HCT116 (cell line): ENCODE results near the gene ATP2A3. TPM values are rescaled to one million over a fixed set of nuclear protein-coding genes. Genes with fewer than 3 reads are reported as not detected.

ENCODE experiments used
- ATAC-seq: fragments of 200-7000 bp; cut with Tn5 transposase; 2 replicates; pipeline ENCODE4 v1.9.1; 2020; ENCODE audit warnings: mild to moderate bottlenecking, moderate library complexity
- BruUV-seq: library from RNA; stranded (reverse); fragments of 400-500 nt; replicated peaks from 2 replicates; lab custom pipeline; 2021; lab: Mats Ljungman, UMichigan
- CTCF ChIA-PET: fragments of 300-600 bp; sonication (Branson Sonifier 250); formaldehyde crosslinking; loops from one replicate; lab custom pipeline; 2021; ENCODE audit warnings: antibody characterized with exemption; lab: Charles Lee
- POLR2A ChIA-PET: fragments of 300-600, 350-600 bp; sonication (Branson Sonifier 250); formaldehyde crosslinking; loops from one replicate; lab custom pipeline; 2021; ENCODE audit warnings: antibody characterized with exemption; lab: Charles Lee
- RAD21 ChIA-PET, 2 experiments: fragments of 300-600 bp; sonication (Branson Sonifier 250); formaldehyde crosslinking; loops; one replicate each; lab custom pipeline; 2023; ENCODE audit warnings: low total read pairs in 2 of 2; ENCODE audit not compliant: uncharacterized antibody in 2 of 2, unreplicated experiment in 2 of 2, low non-redundant PET in 1 of 2; lab: Charles Lee
- DNase-seq: peaks from one replicate; pipeline ENCODE4 v3.0.0-alpha.2; 2010; ENCODE audit warnings: low read depth, low spot score
- H2AFZ ChIP-seq: fragments of 200-600 bp; shearing (Covaris generic), sonication (generic); 2 replicates; pipeline ENCODE4 v1.6.1; 2017; ENCODE audit warnings: low read depth, mixed run types, mixed read lengths, antibody characterized with exemption, low read length; ENCODE audit not compliant: poor library complexity, severe bottlenecking
- H3K27ac ChIP-seq: 2 replicates; pipeline ENCODE4 v1.5.1; 2012; ENCODE audit warnings: low read depth, low read length
- H3K27me3 ChIP-seq: fragments of 200-600 bp; sonication (generic); 2 replicates; pipeline ENCODE4 v1.6.1; 2016; ENCODE audit warnings: mixed run types, low read length, mixed read lengths; ENCODE audit not compliant: insufficient read depth
- H3K36me3 ChIP-seq, 2 experiments: fragments of 200-500 bp in 1 of 2; fragments of 200-600 bp in 1 of 2; sonication (Bioruptor generic) in 1 of 2; sonication (generic) in 1 of 2; 2 replicates each; pipeline versions ENCODE4 v1.5.1 to v1.6.1; 2014 to 2016; ENCODE audit warnings: low read length in 2 of 2, inconsistent platforms in 1 of 2, mixed read lengths in 1 of 2, mixed run types in 1 of 2; ENCODE audit not compliant: insufficient read depth in 2 of 2, control insufficient read depth in 1 of 2
- H3K4me1 ChIP-seq, 2 experiments: fragments of 200-600 bp in 1 of 2; sonication (generic) in 1 of 2; 2 replicates each; pipeline versions ENCODE4 v1.5.1 to v1.6.1; 2012 to 2017; ENCODE audit warnings: low read length in 2 of 2, inconsistent platforms in 1 of 2, mild to moderate bottlenecking in 1 of 2, mixed read lengths in 1 of 2, mixed run types in 1 of 2, moderate library complexity in 1 of 2; ENCODE audit not compliant: insufficient read depth in 2 of 2, control insufficient read depth in 1 of 2
- H3K4me2 ChIP-seq: fragments of 200-600 bp; sonication (generic); 2 replicates; pipeline ENCODE4 v1.6.1; 2017; ENCODE audit warnings: mixed run types, low read length, mixed read lengths
- H3K4me3 ChIP-seq, 2 experiments: fragments of 200-600 bp in 1 of 2; sonication (generic) in 1 of 2; replicated peaks in 1 of 2; 2 replicates each; pipeline ENCODE4 v1.5.1; 2011 to 2016; ENCODE audit warnings: low read length in 2 of 2, control low read depth in 1 of 2, low read depth in 1 of 2, mild to moderate bottlenecking in 1 of 2, mixed read lengths in 1 of 2, mixed run types in 1 of 2
- H3K79me2 ChIP-seq: fragments of 200-600 bp; sonication (generic); 2 replicates; pipeline ENCODE4 v1.6.1; 2017; ENCODE audit warnings: mild to moderate bottlenecking, mixed run types, low read length, moderate library complexity, mixed read lengths; ENCODE audit not compliant: insufficient read depth
- H3K9ac ChIP-seq: fragments of 200-600 bp; sonication (generic); 2 replicates; pipeline ENCODE4 v1.6.1; 2016; ENCODE audit warnings: low read length, mixed read lengths
- H3K9me2 ChIP-seq: fragments of 200-600 bp; sonication (generic), shearing (Covaris generic); 2 replicates; pipeline ENCODE4 v1.6.1; 2017; ENCODE audit warnings: mixed run types, mild to moderate bottlenecking, moderate library complexity; ENCODE audit not compliant: insufficient read depth
- H3K9me3 ChIP-seq, 2 experiments: fragments of 200-500 bp in 1 of 2; fragments of 200-600 bp in 1 of 2; sonication (Bioruptor generic) in 1 of 2; sonication (generic) in 1 of 2; 2 replicates each; pipeline ENCODE4 v1.6.1; 2014 to 2017; ENCODE audit warnings: low read length in 2 of 2, mixed read lengths in 2 of 2, inconsistent platforms in 1 of 2, low read depth in 1 of 2, mild to moderate bottlenecking in 1 of 2, mixed run types in 1 of 2, moderate library complexity in 1 of 2; ENCODE audit not compliant: control insufficient read depth in 1 of 2, insufficient read depth in 1 of 2
- H4K20me1 ChIP-seq: fragments of 200-600 bp; sonication (generic), shearing (Covaris generic); 2 replicates; pipeline ENCODE4 v1.6.1; 2017; ENCODE audit warnings: mixed run types, mild to moderate bottlenecking, moderate library complexity; ENCODE audit not compliant: insufficient read depth
- CBX3 ChIP-seq: IDR thresholded peaks from 2 replicates; pipeline ENCODE4 v1.6.1; 2012; ENCODE audit warnings: low read depth
- CEBPB ChIP-seq: IDR thresholded peaks from 2 replicates; pipeline ENCODE4 v1.6.1; 2012; ENCODE audit warnings: low read depth
- CTCF ChIP-seq, 3 experiments: fragments of 200-600 bp in 1 of 3; sonication (generic) in 1 of 3; IDR thresholded peaks in 2 of 3; conservative IDR thresholded peaks in 1 of 3; 2 replicates each; pipeline ENCODE4 v1.5.1; 2012 to 2017; ENCODE audit warnings: low read depth in 2 of 3, low read length in 2 of 3, antibody characterized with exemption in 1 of 3, borderline replicate concordance in 1 of 3, control low read depth in 1 of 3, mild to moderate bottlenecking in 1 of 3, mixed read lengths in 1 of 3, mixed run types in 1 of 3, moderate library complexity in 1 of 3; ENCODE audit not compliant: insufficient read depth in 1 of 3
- EGR1 ChIP-seq: IDR thresholded peaks from 2 replicates; pipeline ENCODE4 v1.6.1; 2012; ENCODE audit warnings: low read depth
- ELF1 ChIP-seq: IDR thresholded peaks from 2 replicates; pipeline ENCODE4 v1.6.1; 2012; ENCODE audit warnings: low read depth, borderline replicate concordance
- EZH2 ChIP-seq: fragments of 200-600 bp; sonication (generic); IDR thresholded peaks from 2 replicates; pipeline ENCODE4 v1.6.1; 2017; ENCODE audit warnings: antibody characterized with exemption, mixed run types
- EZH2phosphoT487 ChIP-seq: fragments of 200-600 bp; IDR thresholded peaks from 2 replicates; pipeline ENCODE4 v1.6.1; 2018; ENCODE audit warnings: antibody characterized with exemption, borderline replicate concordance
- FOSL1 ChIP-seq: IDR thresholded peaks from 2 replicates; pipeline ENCODE4 v1.6.1; 2012; ENCODE audit warnings: low read depth
- MAX ChIP-seq: IDR thresholded peaks from 2 replicates; pipeline ENCODE4 v1.6.1; 2012
- POLR2A ChIP-seq: IDR thresholded peaks from 2 replicates; pipeline ENCODE4 v1.7.0; 2011; ENCODE audit warnings: borderline replicate concordance; ENCODE audit not compliant: insufficient read depth, insufficient read length; ENCODE audit errors: extremely low read depth
- POLR2AphosphoS5 ChIP-seq: IDR thresholded peaks from 2 replicates; pipeline ENCODE4 v1.6.1; 2011; ENCODE audit warnings: mild to moderate bottlenecking, low read depth, low read length, moderate library complexity
- RAD21 ChIP-seq: IDR thresholded peaks from 2 replicates; pipeline ENCODE4 v1.6.1; 2012; ENCODE audit warnings: low read depth, mild to moderate bottlenecking
- REST ChIP-seq: IDR thresholded peaks from 2 replicates; pipeline ENCODE4 v1.6.1; 2012; ENCODE audit warnings: low read depth
- SP1 ChIP-seq: IDR thresholded peaks from 2 replicates; pipeline ENCODE4 v1.6.1; 2012; ENCODE audit warnings: low read depth
- TCF7L2 ChIP-seq: IDR thresholded peaks from 2 replicates; pipeline ENCODE4 v1.7.0; 2011; ENCODE audit warnings: borderline replicate concordance, inconsistent platforms; ENCODE audit not compliant: insufficient read depth, insufficient read length; ENCODE audit errors: extremely low read depth
- YY1 ChIP-seq: IDR thresholded peaks from 2 replicates; pipeline ENCODE4 v1.6.1; 2011; ENCODE audit warnings: low read length, low read depth, moderate library complexity, mild to moderate bottlenecking; ENCODE audit not compliant: insufficient replicate concordance; ENCODE audit errors: extremely low read depth
- ZFX ChIP-seq: fragments of 450-650 bp; IDR thresholded peaks from 2 replicates; pipeline ENCODE4 v1.6.1; 2017
- ZNF274 ChIP-seq: fragments of 200-500 bp; sonication (Bioruptor generic); IDR thresholded peaks from 2 replicates; pipeline ENCODE4 v1.6.1; 2014; ENCODE audit warnings: mild to moderate bottlenecking, low read depth, low read length, inconsistent platforms
- intact Hi-C: fragments of 100-400 bp; cut with micrococcal nuclease; formaldehyde crosslinking; loops from 2 replicates; pipeline ENCODE4 v1.10.0; 2022
- total RNA-seq: library from RNA; stranded (reverse); gene quantifications from one replicate; pipeline ENCODE4 v1.2.1, GENCODE V29; 2021; ENCODE audit not compliant: unreplicated experiment
- TF ChIP-seq, protein P1 (sequence below): IDR thresholded peaks from 2 replicates; pipeline ENCODE4 v1.6.1; 2011; ENCODE audit warnings: mild to moderate bottlenecking, low read length, moderate library complexity; ENCODE audit not compliant: insufficient replicate concordance; ENCODE audit errors: extremely low read depth

Gene ATP2A3
- total RNA-seq, 1 experiment from 2014 or later = 23.1 TPM

DNA sequence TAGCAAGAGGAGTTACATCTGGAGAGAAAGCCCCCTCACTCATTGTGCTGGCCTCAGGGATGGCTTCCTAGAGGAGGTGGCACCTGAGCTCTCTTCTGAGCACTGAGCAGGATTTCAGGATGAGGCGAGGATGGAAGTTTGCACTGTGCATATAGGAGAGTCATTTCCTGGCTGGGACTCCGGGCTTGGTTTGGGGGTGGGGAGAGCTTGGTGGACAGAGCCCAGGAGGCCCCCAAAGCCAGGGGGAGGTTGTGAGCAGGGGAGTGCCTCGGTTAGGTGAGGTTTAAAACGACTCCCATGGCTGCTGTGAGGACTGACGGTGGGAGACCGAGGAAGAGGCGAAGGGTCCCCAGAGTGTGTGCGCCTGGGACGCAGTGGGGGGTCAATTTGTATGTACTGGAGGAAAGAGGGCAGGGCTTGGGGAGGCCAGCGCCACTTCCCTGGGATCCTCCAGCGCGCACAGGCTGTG is 72.6 kb downstream of the ATP2A3 start (continued):
- TF ChIP-seq, protein P1, sequence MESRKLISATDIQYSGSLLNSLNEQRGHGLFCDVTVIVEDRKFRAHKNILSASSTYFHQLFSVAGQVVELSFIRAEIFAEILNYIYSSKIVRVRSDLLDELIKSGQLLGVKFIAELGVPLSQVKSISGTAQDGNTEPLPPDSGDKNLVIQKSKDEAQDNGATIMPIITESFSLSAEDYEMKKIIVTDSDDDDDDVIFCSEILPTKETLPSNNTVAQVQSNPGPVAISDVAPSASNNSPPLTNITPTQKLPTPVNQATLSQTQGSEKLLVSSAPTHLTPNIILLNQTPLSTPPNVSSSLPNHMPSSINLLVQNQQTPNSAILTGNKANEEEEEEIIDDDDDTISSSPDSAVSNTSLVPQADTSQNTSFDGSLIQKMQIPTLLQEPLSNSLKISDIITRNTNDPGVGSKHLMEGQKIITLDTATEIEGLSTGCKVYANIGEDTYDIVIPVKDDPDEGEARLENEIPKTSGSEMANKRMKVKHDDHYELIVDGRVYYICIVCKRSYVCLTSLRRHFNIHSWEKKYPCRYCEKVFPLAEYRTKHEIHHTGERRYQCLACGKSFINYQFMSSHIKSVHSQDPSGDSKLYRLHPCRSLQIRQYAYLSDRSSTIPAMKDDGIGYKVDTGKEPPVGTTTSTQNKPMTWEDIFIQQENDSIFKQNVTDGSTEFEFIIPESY = no peak
- TF ChIP-seq EGR1 (no peak), TCF7L2 (no peak)

DNA sequence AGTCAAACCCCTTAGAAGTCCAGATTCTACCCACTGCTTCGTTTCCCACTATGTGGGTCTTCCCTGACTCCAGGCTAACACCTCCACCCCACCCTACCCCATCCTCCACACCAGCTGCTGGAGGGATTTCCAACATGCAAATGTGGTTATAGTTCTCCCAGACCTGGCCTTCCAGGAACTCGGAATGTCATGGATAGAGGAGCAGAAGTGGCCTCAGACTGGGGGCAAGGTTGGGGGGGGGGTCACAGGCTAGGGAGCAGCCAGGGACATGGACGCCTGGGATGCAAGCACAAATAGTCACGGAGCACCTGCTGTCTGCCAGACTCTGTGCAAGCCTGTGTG is 73.4 kb downstream of the ATP2A3 start:
- no peaks in the 10 kb centered on the region for H3K9me2 ChIP-seq
- RAD21 ChIA-PET = no interaction called here
- BruUV-seq = no TSS peak
- H2AFZ ChIP-seq = no peak overlapping the region
- peak overlapping the region; percentile 83 for H3K27ac ChIP-seq
- H3K36me3 ChIP-seq = no peaks in the 10 kb centered on the region
- H4K20me1 ChIP-seq = no peaks in the 10 kb centered on the region
- intact Hi-C loops = no loop called here
- peaks cover 16% of the 10 kb centered on the region; the same call in 1 of the 2 replicates for H3K79me2 ChIP-seq
- POLR2A ChIA-PET = no interaction called here
- no peaks in the 10 kb centered on the region for H3K27me3 ChIP-seq
- peak overlapping the region; percentile 63 for H3K9ac ChIP-seq
- CTCF ChIA-PET = interaction anchor here (1.3 to 1.6 kb wide), 3 partner anchors 45 to 153 kb away, joined by 7 to 9 read pairs (median 8); partner anchors contain the start of gene NCBP3
- H3K4me1 ChIP-seq = peaks cover 68 to 88% of the 10 kb centered on the region in 2 experiments
- no peak for ATAC-seq
- DNase-seq = no peak
- peak overlapping the region; percentile 89 for H3K4me2 ChIP-seq
- no peaks in the 10 kb centered on the region for H3K9me3 ChIP-seq
- H3K4me3 ChIP-seq = peak overlapping the region in 1 of 2 experiments; percentile 53; a peak in 1 of 4 replicates
- no peak for TF ChIP-seq CEBPB
- TF ChIP-seq TCF7L2 = no peak
- no peak for TF ChIP-seq ZNF274
- TF ChIP-seq YY1 = no peak
- TF ChIP-seq MAX = no peak
- no peak for TF ChIP-seq SP1
- no peak for TF ChIP-seq REST
- TF ChIP-seq CBX3 = no peak
- TF ChIP-seq EZH2 = no peak
- no peak for TF ChIP-seq RAD21
- TF ChIP-seq EGR1 = no peak
- TF ChIP-seq EZH2phosphoT487 = no peak
- no peak for TF ChIP-seq POLR2A
- TF ChIP-seq CTCF (IDR thresholded peaks at IDR 0.05 in 2 of 3, conservative IDR thresholded peaks at IDR 0.05 in 1 of 3; ENCODE audit: borderline replicate concordance in 1 of 3, insufficient read depth in 1 of 3, low read depth in 2 of 3, low read length in 2 of 3) = no peak
- no peak for TF ChIP-seq FOSL1
- no peak for TF ChIP-seq ZFX
- TF ChIP-seq POLR2AphosphoS5 = no peak
- no peak for TF ChIP-seq ELF1
